Stimulated activated CD4-positive, alpha-beta T cell treated with anti-CD3 and anti-CD28 coated beads, Interleukin-1b, Interleukin-23, amount 100 ng/mL, for 1 hour (primary cell): ENCODE data around the gene POU6F2.

ENCODE experiments used
- DNase-seq, 2 donors: peaks; one replicate each; pipeline ENCODE4 v3.0.0-alpha.2; 2020; ENCODE audit warnings: low read depth in 2 of 2

The POU6F2 gene

GRCh38 chr7:39509436-39509835 lies 531.7 kb downstream of the POU6F2 start:
- no peak for DNase-seq

- no peak for DNase-seq
Measured at GRCh38 chr7:39509912-39510311, 532.2 kb downstream of the POU6F2 start.

DNA sequence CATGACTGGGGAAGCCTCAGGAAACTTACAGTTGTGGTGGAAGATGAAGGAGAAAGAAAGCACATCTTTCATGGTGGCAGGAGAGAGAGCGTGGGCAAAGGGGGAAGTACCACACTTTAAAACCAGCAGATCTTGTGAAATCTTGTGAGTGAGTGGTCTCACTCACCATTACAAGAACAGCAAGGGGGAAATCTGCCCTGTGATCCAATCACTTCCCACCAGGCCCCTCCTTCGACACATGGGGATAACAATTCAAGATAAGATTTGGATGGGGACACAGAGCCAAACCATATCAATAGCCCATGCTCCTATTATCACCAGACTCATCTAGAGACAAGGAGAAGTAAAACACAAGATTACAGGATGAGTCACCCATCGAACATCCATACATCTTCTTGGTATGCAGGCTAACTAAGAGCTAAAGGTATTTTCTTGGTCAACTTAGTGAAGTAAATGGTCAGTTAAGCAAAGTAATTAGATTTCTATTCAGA lies 533.2 kb downstream of the POU6F2 start:
- DNase-seq: no peak

DNA sequence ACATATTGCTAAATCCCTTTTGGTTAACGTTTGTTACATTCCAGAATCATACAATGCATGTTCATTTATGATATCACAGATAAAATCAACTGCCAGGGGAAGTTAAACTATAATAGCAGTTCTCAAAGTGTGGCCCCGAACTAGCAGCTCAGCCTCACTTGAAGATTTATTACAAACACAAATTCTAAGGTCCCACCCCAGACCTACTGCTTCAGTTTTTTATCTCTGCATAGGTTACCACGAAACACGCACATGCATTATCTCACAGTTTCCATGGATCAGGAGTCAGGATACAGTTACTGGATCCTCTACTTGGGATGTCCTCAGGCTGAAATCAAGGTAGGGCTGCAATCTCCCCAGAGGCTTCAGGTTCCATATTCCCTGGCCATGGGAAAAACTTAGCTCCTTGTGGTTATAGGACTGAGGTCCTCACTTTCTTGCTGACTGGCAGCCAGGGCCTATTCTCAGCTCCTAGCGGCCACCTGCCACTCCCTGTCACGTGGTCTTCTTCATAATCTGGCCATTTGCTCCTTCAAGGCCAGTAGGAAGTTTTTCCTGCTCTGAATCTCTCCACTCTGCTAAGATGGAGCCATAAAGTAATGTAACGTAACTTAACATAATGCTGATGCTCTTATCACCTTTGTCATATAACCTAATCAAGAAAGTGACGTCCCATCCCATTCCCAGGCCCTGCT lies 538.0 kb downstream of the POU6F2 start:
- DNase-seq: no peak

DNA sequence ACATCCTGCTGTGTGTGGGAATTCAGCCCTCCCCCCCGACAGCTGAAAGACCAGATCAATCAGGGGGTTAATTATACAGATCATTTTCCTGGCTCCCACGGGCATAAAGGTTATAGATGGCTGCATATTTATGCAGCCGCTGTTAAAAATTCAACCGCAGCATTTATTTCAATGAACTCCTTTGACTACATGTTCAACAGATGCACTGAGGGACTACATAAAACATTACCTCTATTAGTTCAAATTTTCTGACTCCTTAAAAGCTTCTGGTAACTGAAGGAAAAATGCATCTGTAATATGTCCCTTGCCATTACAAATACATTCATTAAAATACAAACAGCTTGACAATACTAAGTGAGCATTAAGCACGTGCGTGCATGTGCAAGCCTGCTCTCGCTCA lies 538.8 kb downstream of the POU6F2 start:
- no peak for DNase-seq

DNA sequence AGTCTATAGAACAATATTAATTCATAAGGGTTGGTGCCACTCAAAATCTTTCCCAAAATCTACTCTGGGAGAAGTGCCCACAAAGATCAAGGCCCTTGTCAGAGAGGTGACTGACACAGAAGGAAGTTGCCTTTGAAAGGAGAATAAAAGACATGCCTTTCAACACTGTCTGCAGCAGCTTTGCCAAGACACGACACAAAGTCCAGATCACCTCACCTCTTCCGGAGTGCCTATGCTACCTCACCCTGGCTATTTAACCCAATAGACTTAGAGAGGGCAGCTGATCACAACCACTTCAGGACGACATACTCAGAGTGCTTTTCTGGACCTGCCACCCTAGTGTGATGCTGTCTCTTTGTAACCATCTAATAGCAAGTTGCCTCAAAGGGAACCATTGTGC lies 539.5 kb downstream of the POU6F2 start:
- no peak for DNase-seq
